SK-N-SH treated with all-trans-retinoic acid at 6 μM for 48 hours (cell line): ENCODE data around the gene FSTL1.

ENCODE experiments used
- ARNTL ChIP-seq: fragments of 450-650 bp; formaldehyde crosslinking; IDR thresholded peaks from 2 replicates; pipeline ENCODE4 v1.5.0; 2020; ENCODE audit warnings: low read depth, mild to moderate bottlenecking, moderate library complexity, borderline replicate concordance
- BACH2 ChIP-seq: fragments of 250-450 bp; sonication (Bioruptor Pico); IDR thresholded peaks from 2 replicates; pipeline ENCODE4 v1.9.0; 2021; ENCODE audit warnings: mild to moderate bottlenecking, borderline replicate concordance
- CREB5 ChIP-seq: fragments of 250-450 bp; sonication (Bioruptor Pico); IDR thresholded peaks from 2 replicates; pipeline ENCODE4 v1.5.1; 2020; ENCODE audit warnings: low read depth, mild to moderate bottlenecking, moderate library complexity
- CSDC2 ChIP-seq: fragments of 250-450 bp; sonication (Bioruptor Pico); IDR thresholded peaks from 2 replicates; pipeline ENCODE4 v1.5.0; 2020; ENCODE audit warnings: mild to moderate bottlenecking, moderate library complexity
- GLIS3 ChIP-seq: fragments of 250-450 bp; sonication (Bioruptor Pico); IDR thresholded peaks from 2 replicates; pipeline ENCODE4 v1.5.0; 2020; ENCODE audit warnings: mild to moderate bottlenecking, moderate library complexity
- ISL1 ChIP-seq: fragments of 250-450 bp; sonication (Bioruptor Pico); IDR thresholded peaks from 2 replicates; pipeline ENCODE4 v2.1.2; 2022; ENCODE audit warnings: mild to moderate bottlenecking, moderate library complexity
- OSR1 ChIP-seq: fragments of 250-450 bp; sonication (Bioruptor Pico); IDR thresholded peaks from 2 replicates; pipeline ENCODE4 v1.8.0; 2022; ENCODE audit warnings: moderate library complexity, mild to moderate bottlenecking, inconsistent platforms
- POU6F1 ChIP-seq: fragments of 250-450 bp; sonication (Bioruptor Pico); IDR thresholded peaks from 2 replicates; pipeline ENCODE4 v1.8.0; 2021; ENCODE audit warnings: low read depth, mild to moderate bottlenecking, moderate library complexity, borderline replicate concordance
- PPARA ChIP-seq: fragments of 250-450 bp; sonication (Bioruptor Pico); IDR thresholded peaks from 2 replicates; pipeline ENCODE4 v1.5.0; 2020; ENCODE audit warnings: mild to moderate bottlenecking, borderline replicate concordance
- TCF4 ChIP-seq: fragments of 250-450 bp; sonication (Bioruptor Pico); IDR thresholded peaks from 2 replicates; pipeline ENCODE4 v1.8.0; 2021; ENCODE audit warnings: mild to moderate bottlenecking, moderate library complexity, borderline replicate concordance
- ZC3H10 ChIP-seq: fragments of 250-450 bp; sonication (Bioruptor Pico); IDR thresholded peaks from 2 replicates; pipeline ENCODE4 v1.5.1; 2021; ENCODE audit warnings: mild to moderate bottlenecking, moderate library complexity
- ZFP3 ChIP-seq: fragments of 250-450 bp; sonication (Bioruptor Pico); IDR thresholded peaks from 2 replicates; pipeline ENCODE4 v1.5.0; 2020; ENCODE audit warnings: mild to moderate bottlenecking, moderate library complexity
- ZFP30 ChIP-seq: fragments of 450-650 bp; formaldehyde crosslinking; IDR thresholded peaks from 2 replicates; pipeline ENCODE4 v1.5.0; 2022; ENCODE audit warnings: mild to moderate bottlenecking, moderate library complexity
- TF ChIP-seq, protein P1 (sequence below): fragments of 250-450 bp; sonication (Bioruptor Pico); IDR thresholded peaks from 2 replicates; pipeline ENCODE4 v1.8.0; 2020; ENCODE audit warnings: mild to moderate bottlenecking, moderate library complexity, borderline replicate concordance

DNA sequence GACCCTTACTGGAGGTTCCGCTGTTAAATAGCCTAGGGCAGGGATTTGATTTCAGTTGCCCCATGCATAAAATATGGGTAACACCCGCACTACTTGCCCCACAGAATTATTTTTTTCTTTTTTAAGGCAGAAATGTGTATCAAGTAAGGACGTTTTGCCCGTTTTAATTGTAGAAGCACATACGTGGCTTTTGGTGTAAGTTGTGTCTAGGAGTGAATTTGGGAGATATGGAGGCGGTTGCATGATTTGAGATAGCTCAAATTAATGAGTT, 101.0 kb downstream of the FSTL1 start:
- TF ChIP-seq CSDC2 (CRISPR knock-in tag) (no peak), ZC3H10 (CRISPR knock-in tag) (no peak), POU6F1 (no peak), PPARA (CRISPR knock-in tag) (no peak), ZFP3 (CRISPR knock-in tag) (no peak), CREB5 (CRISPR knock-in tag) (no peak), ISL1 (CRISPR knock-in tag) (no peak), TCF4 (CRISPR knock-in tag) (no peak), ZFP30 (CRISPR knock-in tag) (no peak), OSR1 (no peak), ARNTL (no peak), GLIS3 (CRISPR knock-in tag) (no peak), BACH2 (CRISPR knock-in tag) (no peak)
- TF ChIP-seq, protein P1, sequence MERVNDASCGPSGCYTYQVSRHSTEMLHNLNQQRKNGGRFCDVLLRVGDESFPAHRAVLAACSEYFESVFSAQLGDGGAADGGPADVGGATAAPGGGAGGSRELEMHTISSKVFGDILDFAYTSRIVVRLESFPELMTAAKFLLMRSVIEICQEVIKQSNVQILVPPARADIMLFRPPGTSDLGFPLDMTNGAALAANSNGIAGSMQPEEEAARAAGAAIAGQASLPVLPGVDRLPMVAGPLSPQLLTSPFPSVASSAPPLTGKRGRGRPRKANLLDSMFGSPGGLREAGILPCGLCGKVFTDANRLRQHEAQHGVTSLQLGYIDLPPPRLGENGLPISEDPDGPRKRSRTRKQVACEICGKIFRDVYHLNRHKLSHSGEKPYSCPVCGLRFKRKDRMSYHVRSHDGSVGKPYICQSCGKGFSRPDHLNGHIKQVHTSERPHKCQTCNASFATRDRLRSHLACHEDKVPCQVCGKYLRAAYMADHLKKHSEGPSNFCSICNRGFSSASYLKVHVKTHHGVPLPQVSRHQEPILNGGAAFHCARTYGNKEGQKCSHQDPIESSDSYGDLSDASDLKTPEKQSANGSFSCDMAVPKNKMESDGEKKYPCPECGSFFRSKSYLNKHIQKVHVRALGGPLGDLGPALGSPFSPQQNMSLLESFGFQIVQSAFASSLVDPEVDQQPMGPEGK (CRISPR knock-in tag), result no peak
